LHCN-M2 (cell line): ENCODE measurements around the gene CREB3. TPM values are rescaled to one million over a fixed set of nuclear protein-coding genes. Genes with fewer than 3 reads are reported as not detected.

Experiments
- DNase-seq: peaks from one replicate; pipeline ENCODE4 v3.0.0-alpha.2; 2012; ENCODE audit warnings: low read depth
- polyA plus RNA-seq: library from polyadenylated mRNA; unstranded; fragments of >200 nt; gene quantifications from one replicate; pipeline ENCODE4 v1.2.1, GENCODE V29; 2012; ENCODE audit warnings: missing spikeins
- total RNA-seq: library from RNA; depleted of rRNA; stranded (reverse); fragments of >200 nt; gene quantifications from 2 replicates; pipeline ENCODE4 v1.2.3, GENCODE V29; 2014; rRNA removed

CREB3 gene
- 87.9 and 108 TPM in 2 replicates for total RNA-seq
- polyA plus RNA-seq, result 76.4 TPM

GRCh38 chr9:35732185-35732799 lies at the start of gene CREB3, which contains the start of gene TLN1:
Gene CREB3, plus strand, starts transcription at chr9:35732666. Its CDS starts 107 bp downstream, at chr9:35732773.
Gene TLN1, minus strand, starts transcription at chr9:35732195. Its CDS starts 6,501 bp downstream, at chr9:35725694.
- DNase-seq, result peak; percentile 99

GRCh38 chr9:35683323-35683722 lies 49.1 kb upstream of the CREB3 start:
- no peak for DNase-seq

- no peak for DNase-seq
Observed at GRCh38 chr9:35684921-35685320, 47.5 kb upstream of the CREB3 start.

GRCh38 chr9:35685506-35685905 lies 47.0 kb upstream of the CREB3 start:
- DNase-seq, result no peak

GRCh38 chr9:35686222-35687203 lies 46.0 kb upstream of the CREB3 start:
- peak; percentile 40 for DNase-seq

- no peak for DNase-seq
Observed at GRCh38 chr9:35687306-35687705, 45.2 kb upstream of the CREB3 start.

GRCh38 chr9:35687972-35688557 lies 44.4 kb upstream of the CREB3 start:
- peak; percentile 51 for DNase-seq

GRCh38 chr9:35688558-35689541 lies 43.6 kb upstream of the CREB3 start:
- DNase-seq, result peak; percentile 91

- DNase-seq, result peak; percentile 89
Observed at GRCh38 chr9:35689542-35690293, 42.7 kb upstream of the CREB3 start, which contains the start of gene TPM2. Gene TPM2, minus strand, starts transcription at chr9:35689925. Its CDS starts 108 bp downstream, at chr9:35689817.

GRCh38 chr9:35690294-35690613 lies 42.2 kb upstream of the CREB3 start:
- DNase-seq, result no peak

GRCh38 chr9:35690614-35691333 lies 41.7 kb upstream of the CREB3 start:
- peak; percentile 73 for DNase-seq

- no peak for DNase-seq
Observed at GRCh38 chr9:35691334-35691650, 41.2 kb upstream of the CREB3 start.

GRCh38 chr9:35691757-35692301 lies 40.6 kb upstream of the CREB3 start:
- no peak for DNase-seq

GRCh38 chr9:35695943-35696401 lies 36.5 kb upstream of the CREB3 start:
- no peak for DNase-seq

- peak; percentile 36 for DNase-seq
Observed at GRCh38 chr9:35696520-35697215, 35.8 kb upstream of the CREB3 start.

GRCh38 chr9:35697486-35697885 lies 35.0 kb upstream of the CREB3 start:
- no peak for DNase-seq

GRCh38 chr9:35698231-35698630 lies 34.2 kb upstream of the CREB3 start:
- DNase-seq, result no peak

- DNase-seq, result no peak
Observed at GRCh38 chr9:35700031-35700430, 32.4 kb upstream of the CREB3 start.

GRCh38 chr9:35700942-35701341 lies 31.5 kb upstream of the CREB3 start:
- no peak for DNase-seq
